Upper lobe of right lung (tissue), 1 donor: Measurements from ENCODE around the gene DNAH14. TPM values are rescaled to one million over a fixed set of nuclear protein-coding genes. Genes with fewer than 3 reads are reported as not detected.

ENCODE experiments used
- ATAC-seq: fragments of 200-7000 bp; cut with Tn5 transposase; one replicate; pipeline ENCODE4 v1.9.1; 2020; ENCODE audit warnings: mild to moderate bottlenecking, moderate library complexity
- DNase-seq: peaks from one replicate; pipeline ENCODE4 v3.0.0-alpha.2; 2020
- H3K27ac ChIP-seq: fragments of 200-600 bp; one replicate; pipeline ENCODE4 v1.8.0; 2022
- H3K27me3 ChIP-seq: fragments of 200-600 bp; one replicate; pipeline ENCODE4 v1.8.0; 2022; ENCODE audit warnings: mild to moderate bottlenecking
- H3K36me3 ChIP-seq: fragments of 200-600 bp; one replicate; pipeline ENCODE4 v1.8.0; 2022
- H3K4me1 ChIP-seq: fragments of 200-600 bp; one replicate; pipeline ENCODE4 v1.8.0; 2022
- H3K4me3 ChIP-seq: fragments of 200-600 bp; one replicate; pipeline ENCODE4 v1.8.0; 2022; ENCODE audit warnings: mild to moderate bottlenecking
- H3K9me3 ChIP-seq: fragments of 200-600 bp; one replicate; pipeline ENCODE4 v1.8.0; 2022
- intact Hi-C: fragments of 100-400 bp; cut with DNase I; formaldehyde crosslinking; loops from one replicate; pipeline ENCODE4 v1.11.0; 2022
- total RNA-seq: library from RNA; stranded (reverse); fragmentation: NEBNext Ultra II Directional; extraction: Animal tissue kit (Norgen Biotek cat#: 25700); gene quantifications from one replicate; pipeline ENCODE4 v1.2.1, GENCODE V29; 2021
- TF ChIP-seq, protein P1 (sequence below): fragments of 200-600 bp; IDR thresholded peaks from one replicate; pipeline ENCODE4 v1.8.0; 2022; ENCODE audit warnings: antibody characterized with exemption
- donor health status: DM: no; HTN: yes; CAD: no; lungs with severe emphysema.

Gene DNAH14
- total RNA-seq, 1 donor from 2014 or later, result 14.9 TPM

DNA sequence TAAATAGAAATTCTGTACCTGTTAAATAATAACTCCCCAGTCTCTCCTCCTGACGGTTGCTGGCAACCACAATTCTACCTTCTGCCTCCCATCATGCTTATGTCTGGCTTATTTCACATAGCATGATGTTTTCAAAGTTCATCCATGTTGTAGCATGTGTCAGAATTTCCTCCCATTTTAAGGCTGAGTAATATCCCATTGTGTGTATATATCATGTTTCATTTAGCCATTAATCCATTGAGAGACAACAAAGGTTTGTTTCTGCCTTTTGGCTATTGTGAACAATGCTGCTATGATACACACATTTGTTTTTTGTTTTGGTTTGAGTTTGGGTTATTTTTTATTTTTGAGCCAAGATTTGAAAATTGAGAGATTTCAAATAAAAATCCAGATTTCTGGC is 426.4 kb downstream of the DNAH14 start:
- DNase-seq (no peak), ATAC-seq (no peak)
- H3K27me3 ChIP-seq, result no peaks in the 10 kb centered on the region
- no peaks in the 10 kb centered on the region for H3K4me1 ChIP-seq
- no peak overlapping the region for H3K4me3 ChIP-seq
- TF ChIP-seq, protein P1, sequence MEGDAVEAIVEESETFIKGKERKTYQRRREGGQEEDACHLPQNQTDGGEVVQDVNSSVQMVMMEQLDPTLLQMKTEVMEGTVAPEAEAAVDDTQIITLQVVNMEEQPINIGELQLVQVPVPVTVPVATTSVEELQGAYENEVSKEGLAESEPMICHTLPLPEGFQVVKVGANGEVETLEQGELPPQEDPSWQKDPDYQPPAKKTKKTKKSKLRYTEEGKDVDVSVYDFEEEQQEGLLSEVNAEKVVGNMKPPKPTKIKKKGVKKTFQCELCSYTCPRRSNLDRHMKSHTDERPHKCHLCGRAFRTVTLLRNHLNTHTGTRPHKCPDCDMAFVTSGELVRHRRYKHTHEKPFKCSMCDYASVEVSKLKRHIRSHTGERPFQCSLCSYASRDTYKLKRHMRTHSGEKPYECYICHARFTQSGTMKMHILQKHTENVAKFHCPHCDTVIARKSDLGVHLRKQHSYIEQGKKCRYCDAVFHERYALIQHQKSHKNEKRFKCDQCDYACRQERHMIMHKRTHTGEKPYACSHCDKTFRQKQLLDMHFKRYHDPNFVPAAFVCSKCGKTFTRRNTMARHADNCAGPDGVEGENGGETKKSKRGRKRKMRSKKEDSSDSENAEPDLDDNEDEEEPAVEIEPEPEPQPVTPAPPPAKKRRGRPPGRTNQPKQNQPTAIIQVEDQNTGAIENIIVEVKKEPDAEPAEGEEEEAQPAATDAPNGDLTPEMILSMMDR, result no peak
- no peaks in the 10 kb centered on the region for H3K9me3 ChIP-seq
- H3K36me3 ChIP-seq, result no peaks in the 10 kb centered on the region
- H3K27ac ChIP-seq, result no peak overlapping the region
- intact Hi-C loops, result no loop called here

DNA sequence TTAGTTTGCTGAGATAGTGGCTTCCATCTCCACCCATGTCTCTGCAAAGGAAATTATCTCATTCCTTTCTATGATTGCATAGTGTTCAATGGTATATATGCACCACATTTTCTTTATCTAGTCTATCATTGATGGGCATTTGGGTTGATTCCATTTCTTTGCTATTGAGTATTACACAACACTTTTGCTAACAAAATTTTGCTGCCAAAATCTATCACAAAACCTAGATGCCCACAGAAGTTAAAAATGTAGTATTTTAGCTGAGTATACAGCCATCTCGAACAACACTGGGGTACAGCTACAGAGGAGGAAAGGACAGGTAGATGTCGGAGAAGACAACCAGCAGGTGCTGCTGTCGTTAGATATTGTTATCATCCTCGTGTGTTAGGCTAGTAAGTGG is 430.6 kb downstream of the DNAH14 start:
- Histone ChIP-seq H3K27ac (no peak overlapping the region), H3K4me1 (no peaks in the 10 kb centered on the region), H3K4me3 (no peak overlapping the region), H3K9me3 (no peaks in the 10 kb centered on the region), H3K27me3 (no peaks in the 10 kb centered on the region), H3K36me3 (no peaks in the 10 kb centered on the region)
- ATAC-seq, result no peak
- intact Hi-C loops, result no loop called here
- no peak for DNase-seq
- TF ChIP-seq, protein P1, result no peak

DNA sequence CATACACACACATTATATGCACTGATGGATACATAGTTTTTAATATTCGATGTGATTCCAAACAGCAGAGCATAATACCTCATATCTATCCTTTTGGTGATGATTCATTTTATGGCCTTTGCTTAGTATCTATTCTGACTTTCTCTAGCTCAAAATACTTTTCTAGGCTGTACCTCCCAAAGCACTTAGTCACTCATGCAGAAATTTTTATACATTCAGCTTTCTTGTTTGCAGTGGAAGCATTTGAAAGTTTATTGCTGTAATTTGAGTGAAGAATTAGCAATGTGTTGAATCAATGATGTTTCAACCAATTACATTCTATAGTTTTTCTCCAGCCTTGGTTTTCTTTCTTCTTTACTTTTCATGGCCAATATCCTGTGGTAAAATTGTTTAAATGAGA is 431.7 kb downstream of the DNAH14 start:
- Histone ChIP-seq H3K4me3 (no peak overlapping the region), H3K27me3 (no peaks in the 10 kb centered on the region), H3K36me3 (no peaks in the 10 kb centered on the region), H3K27ac (no peak overlapping the region), H3K4me1 (no peaks in the 10 kb centered on the region), H3K9me3 (no peaks in the 10 kb centered on the region)
- intact Hi-C loops, result no loop called here
- no peak for ATAC-seq
- TF ChIP-seq, protein P1, result no peak
- no peak for DNase-seq

DNA sequence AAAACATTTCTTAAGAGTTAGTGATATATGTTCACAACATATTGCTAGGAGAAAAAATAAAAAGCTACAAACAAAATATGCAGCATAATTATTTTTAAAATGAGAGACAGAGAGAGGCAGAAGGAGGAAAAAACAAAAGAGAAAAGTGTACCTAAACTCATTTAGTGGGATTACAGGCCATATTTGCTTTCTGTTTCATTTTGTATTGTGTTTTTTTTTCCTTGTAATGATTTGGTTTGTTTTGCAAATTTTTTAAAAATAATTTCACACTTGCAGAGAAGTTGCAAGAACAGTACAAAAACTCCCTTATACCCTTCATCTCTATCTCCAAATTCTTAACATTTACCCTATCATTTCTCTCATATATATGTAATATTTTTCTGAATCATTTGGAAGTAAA is 433.3 kb downstream of the DNAH14 start:
- no peak for ATAC-seq
- Histone ChIP-seq H3K4me3 (no peak overlapping the region), H3K9me3 (no peaks in the 10 kb centered on the region), H3K36me3 (no peaks in the 10 kb centered on the region), H3K4me1 (no peaks in the 10 kb centered on the region), H3K27ac (no peak overlapping the region), H3K27me3 (no peaks in the 10 kb centered on the region)
- no peak for DNase-seq
- TF ChIP-seq, protein P1, result no peak
- intact Hi-C loops, result no loop called here

DNA sequence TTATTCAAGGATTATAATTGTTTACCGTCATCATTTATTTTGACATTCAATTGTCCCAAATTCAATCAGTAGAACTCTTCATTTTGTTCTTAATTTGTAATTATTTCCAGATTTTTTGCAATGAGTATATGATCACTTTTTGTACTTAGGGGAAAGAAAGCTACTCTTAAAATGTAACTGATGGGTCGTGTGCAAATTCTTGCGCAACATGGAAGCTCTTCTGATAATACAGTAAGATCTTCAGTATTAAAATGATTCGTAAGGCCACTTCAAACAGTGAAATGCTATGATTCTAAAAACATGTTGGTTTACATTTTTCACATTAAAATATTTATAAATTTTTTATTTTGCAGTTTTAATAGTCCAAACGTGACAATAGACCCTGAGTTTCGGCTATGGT is 435.0 kb downstream of the DNAH14 start:
- intact Hi-C loops, result no loop called here
- TF ChIP-seq, protein P1, result no peak
- no peak overlapping the region for H3K4me3 ChIP-seq
- H3K36me3 ChIP-seq, result no peaks in the 10 kb centered on the region
- H3K27ac ChIP-seq, result no peak overlapping the region
- ATAC-seq, result no peak
- no peak for DNase-seq
- H3K9me3 ChIP-seq, result no peaks in the 10 kb centered on the region
- no peaks in the 10 kb centered on the region for H3K4me1 ChIP-seq
- no peaks in the 10 kb centered on the region for H3K27me3 ChIP-seq

DNA sequence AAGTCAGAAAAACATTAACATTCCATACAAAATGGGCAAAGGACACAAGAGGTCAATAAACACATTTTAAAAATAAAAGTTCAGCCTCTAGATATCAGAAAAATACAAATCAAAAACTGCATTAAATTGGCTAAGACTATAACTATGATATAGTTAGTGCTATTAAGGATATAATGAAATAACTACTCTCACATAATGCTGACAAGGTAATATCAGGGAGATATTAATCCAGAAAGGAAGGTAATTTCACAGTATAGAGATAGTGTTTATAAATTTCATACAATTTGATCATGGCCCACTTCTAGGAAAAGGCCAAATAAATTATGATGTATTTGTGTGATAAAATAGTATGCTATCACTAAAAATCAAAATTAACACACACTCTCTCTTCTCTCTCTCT is 436.5 kb downstream of the DNAH14 start:
- Histone ChIP-seq H3K36me3 (no peaks in the 10 kb centered on the region), H3K4me1 (no peaks in the 10 kb centered on the region), H3K27ac (no peak overlapping the region), H3K27me3 (peaks cover 5% of the 10 kb centered on the region), H3K4me3 (no peak overlapping the region), H3K9me3 (no peaks in the 10 kb centered on the region)
- TF ChIP-seq, protein P1, result no peak
- intact Hi-C loops, result no loop called here
- ATAC-seq (no peak), DNase-seq (no peak)
